Activated naive CD4-positive, alpha-beta T cell treated with anti-CD3 and anti-CD28 coated beads, Interleukin-2, amount 50 U/mL, for 72 hours (primary cell): ENCODE data around the gene HOXD9. TPM values are rescaled to one million over a fixed set of nuclear protein-coding genes. Genes with fewer than 3 reads are reported as not detected.
A peak's percentile ranks its signal among the peaks of the same experiment; 100 is the strongest.

ENCODE experiments used
- ATAC-seq, 2 donors: fragments of 150-1000 bp; cut with Tn5 transposase; 2 replicates each; pipeline ENCODE4 v1.10.0; 2021; ENCODE audit warnings: mild to moderate bottlenecking in 2 of 2, moderate library complexity in 2 of 2
- DNase-seq, 2 donors: peaks; one replicate each; pipeline ENCODE4 v3.0.0; 2021 to 2022; ENCODE audit warnings: low spot score in 2 of 2
- H3K27ac Mint-ChIP-seq, 2 donors: one replicate each; pipeline ENCODE4 v1.8.0; 2022; ENCODE audit warnings: mild to moderate bottlenecking in 2 of 2, mixed read lengths in 2 of 2
- H3K36me3 Mint-ChIP-seq, 2 donors: one replicate each; pipeline ENCODE4 v1.8.0; 2022; ENCODE audit warnings: mixed read lengths in 2 of 2
- H3K9me3 Mint-ChIP-seq, 2 donors: one replicate each; pipeline ENCODE4 v1.8.0; 2022; ENCODE audit warnings: mixed read lengths in 2 of 2
- total RNA-seq, 2 donors: library from RNA; stranded (reverse); gene quantifications; one replicate each; pipeline ENCODE4 v1.2.3, GENCODE V29; 2022

HOXD9 gene
- total RNA-seq, 2 donors from 2014 or later, result not detected

- ATAC-seq, result no peak
- H3K27ac Mint-ChIP-seq, result peak within 1 kb of the TSS in 1 of 2 donors; percentile 36
- peak in 1 of 2 donors; percentile 17 for DNase-seq
- peaks cover 17 to 47% of the 10 kb centered on the region in 2 donors for H3K36me3 Mint-ChIP-seq
- no peaks in the 10 kb centered on the region for H3K9me3 Mint-ChIP-seq
Measured at GRCh38 chr2:176092270-176093144, 30.0 kb upstream of the HOXD9 start, which contains the start of gene HOXD13. Gene HOXD13, plus strand, starts transcription at chr2:176092721. Its CDS starts 170 bp downstream, at chr2:176092891.

DNA sequence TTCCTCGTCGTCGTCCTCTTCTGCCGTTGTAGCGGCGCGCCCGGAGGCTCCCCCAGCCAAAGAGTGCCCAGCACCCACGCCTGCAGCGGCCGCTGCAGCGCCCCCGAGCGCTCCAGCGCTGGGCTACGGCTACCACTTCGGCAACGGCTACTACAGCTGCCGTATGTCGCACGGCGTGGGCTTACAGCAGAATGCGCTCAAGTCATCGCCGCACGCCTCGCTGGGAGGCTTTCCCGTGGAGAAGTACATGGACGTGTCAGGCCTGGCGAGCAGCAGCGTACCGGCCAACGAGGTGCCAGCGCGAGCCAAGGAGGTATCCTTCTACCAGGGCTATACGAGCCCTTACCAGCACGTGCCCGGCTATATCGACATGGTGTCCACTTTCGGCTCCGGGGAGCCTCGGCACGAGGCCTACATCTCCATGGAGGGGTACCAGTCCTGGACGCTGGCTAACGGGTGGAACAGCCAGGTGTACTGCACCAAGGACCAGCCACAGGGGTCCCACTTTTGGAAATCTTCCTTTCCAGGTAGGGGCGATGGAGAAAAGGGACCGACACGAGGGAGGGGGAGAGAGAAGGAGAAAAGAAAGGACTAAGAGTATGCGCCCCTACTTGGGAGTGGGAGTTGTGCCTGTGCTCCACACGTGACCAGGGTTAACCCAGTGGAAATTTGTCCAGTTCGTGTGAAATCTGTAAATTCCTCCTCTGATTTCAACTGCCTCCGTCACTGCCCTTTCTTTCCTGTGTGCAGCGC, 29.2 kb upstream of the HOXD9 start:
- H3K27ac Mint-ChIP-seq, result peak overlapping the region in 1 of 2 donors; percentile 86

GRCh38 chr2:176093898-176094249, 28.6 kb upstream of the HOXD9 start:
- DNase-seq (no peak), ATAC-seq (no peak)
- Mint-ChIP-seq H3K27ac (peak overlapping the region in 1 of 2 donors; percentile 86), H3K36me3 (peaks cover 17 to 44% of the 10 kb centered on the region in 2 donors), H3K9me3 (no peaks in the 10 kb centered on the region)

More for the DNA sequence above, 29.2 kb upstream of the HOXD9 start:
- H3K36me3 Mint-ChIP-seq, result peaks cover 17 to 43% of the 10 kb centered on the region in 2 donors
- ATAC-seq (no peak), DNase-seq (peak in 1 of 2 donors; percentile 15)
- H3K9me3 Mint-ChIP-seq, result no peaks in the 10 kb centered on the region

- no peak for ATAC-seq
Measured at GRCh38 chr2:176094349-176094748, 28.2 kb upstream of the HOXD9 start.

GRCh38 chr2:176095421-176095820, 27.1 kb upstream of the HOXD9 start:
- H3K27ac Mint-ChIP-seq, result no peak overlapping the region
- DNase-seq (no peak), ATAC-seq (no peak)
- H3K36me3 Mint-ChIP-seq, result peaks cover 12 to 45% of the 10 kb centered on the region in 2 donors
- no peaks in the 10 kb centered on the region for H3K9me3 Mint-ChIP-seq

More at GRCh38 chr2:176094349-176094748, 28.2 kb upstream of the HOXD9 start:
- no peaks in the 10 kb centered on the region for H3K9me3 Mint-ChIP-seq
- H3K36me3 Mint-ChIP-seq, result peaks cover 14 to 46% of the 10 kb centered on the region in 2 donors
- no peak for DNase-seq
- no peak overlapping the region for H3K27ac Mint-ChIP-seq

- ATAC-seq, result no peak
- no peaks in the 10 kb centered on the region for H3K9me3 Mint-ChIP-seq
- no peak overlapping the region for H3K27ac Mint-ChIP-seq
- no peak for DNase-seq
- peaks cover 7 to 40% of the 10 kb centered on the region in 2 donors for H3K36me3 Mint-ChIP-seq
Measured at GRCh38 chr2:176096243-176096985, 26.1 kb upstream of the HOXD9 start.

DNA sequence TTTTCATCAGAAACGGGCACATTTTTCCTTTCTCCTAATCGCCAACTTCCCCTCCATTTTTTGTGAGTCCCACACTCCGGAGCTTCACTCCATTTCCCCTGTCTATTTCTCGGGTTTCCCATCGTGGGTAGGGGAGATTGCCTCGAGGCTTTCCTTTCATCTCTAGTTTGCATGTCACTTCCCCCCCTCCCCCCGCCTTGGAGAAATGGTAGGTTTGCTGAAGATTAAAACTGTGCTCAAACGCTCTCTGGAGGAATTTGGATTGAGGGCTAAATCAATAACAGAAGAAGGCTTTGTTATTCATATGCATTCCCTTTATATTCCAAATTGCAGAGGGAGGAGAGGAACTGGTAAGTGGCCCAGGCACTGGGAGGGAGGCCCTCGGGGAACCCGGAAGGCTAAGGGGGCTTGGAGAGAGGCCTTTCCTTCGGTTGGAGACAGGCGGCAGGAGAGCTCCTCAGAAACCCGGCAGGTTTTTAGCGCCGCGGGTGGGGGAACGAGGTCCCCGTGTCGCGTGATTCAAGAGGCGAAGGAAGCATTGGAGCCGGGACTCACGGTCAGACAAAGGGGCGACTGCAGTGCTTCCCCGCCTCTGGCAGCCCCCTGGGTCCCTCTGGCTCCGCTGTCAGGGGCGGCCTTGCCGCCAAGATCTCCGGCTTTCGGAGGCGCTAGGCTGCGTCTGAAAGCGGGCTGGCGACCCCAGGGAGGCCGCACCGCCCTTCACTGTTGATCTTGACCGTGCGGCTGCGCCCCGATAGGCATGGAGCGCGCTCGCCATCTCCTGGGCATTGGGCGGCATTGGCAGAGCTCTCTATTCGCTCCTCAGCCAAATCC, 25.3 kb upstream of the HOXD9 start:
- H3K27ac Mint-ChIP-seq, result no peak overlapping the region
- peaks cover 5 to 38% of the 10 kb centered on the region in 2 donors for H3K36me3 Mint-ChIP-seq
- no peaks in the 10 kb centered on the region for H3K9me3 Mint-ChIP-seq
- DNase-seq (peak in 1 of 2 donors; percentile 64), ATAC-seq (peak; percentile 49 to 84)

DNA sequence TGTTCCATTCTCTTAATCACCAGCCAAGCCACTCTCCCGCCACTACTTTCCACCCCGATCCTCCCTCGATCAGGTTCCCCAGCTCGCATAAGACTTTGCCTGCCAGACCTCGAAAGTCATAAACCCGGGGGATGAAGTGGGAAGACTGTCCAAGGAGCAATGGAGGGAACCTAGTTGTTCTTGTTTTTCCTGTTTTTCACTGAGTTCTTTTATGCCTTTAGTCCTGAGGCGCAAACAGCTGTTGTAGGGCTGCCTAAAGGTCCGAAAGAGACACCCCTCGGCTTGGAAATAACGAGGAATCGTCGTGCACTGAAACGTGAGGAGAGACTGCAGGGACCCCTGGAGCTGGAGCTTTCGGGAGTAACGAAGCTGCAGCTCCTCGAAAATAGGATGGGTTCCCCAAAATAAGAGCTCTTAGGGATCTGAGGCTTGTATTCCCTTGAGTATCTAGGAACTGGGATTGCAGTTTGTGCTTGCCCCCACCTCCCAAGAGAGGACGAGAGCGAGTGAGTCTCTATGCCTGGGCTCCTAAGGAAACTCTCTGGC, 24.6 kb upstream of the HOXD9 start:
- Mint-ChIP-seq H3K27ac (no peak overlapping the region), H3K9me3 (no peaks in the 10 kb centered on the region), H3K36me3 (peaks cover 10 to 45% of the 10 kb centered on the region in 2 donors)
- ATAC-seq, result no peak
- DNase-seq, result no peak

DNA sequence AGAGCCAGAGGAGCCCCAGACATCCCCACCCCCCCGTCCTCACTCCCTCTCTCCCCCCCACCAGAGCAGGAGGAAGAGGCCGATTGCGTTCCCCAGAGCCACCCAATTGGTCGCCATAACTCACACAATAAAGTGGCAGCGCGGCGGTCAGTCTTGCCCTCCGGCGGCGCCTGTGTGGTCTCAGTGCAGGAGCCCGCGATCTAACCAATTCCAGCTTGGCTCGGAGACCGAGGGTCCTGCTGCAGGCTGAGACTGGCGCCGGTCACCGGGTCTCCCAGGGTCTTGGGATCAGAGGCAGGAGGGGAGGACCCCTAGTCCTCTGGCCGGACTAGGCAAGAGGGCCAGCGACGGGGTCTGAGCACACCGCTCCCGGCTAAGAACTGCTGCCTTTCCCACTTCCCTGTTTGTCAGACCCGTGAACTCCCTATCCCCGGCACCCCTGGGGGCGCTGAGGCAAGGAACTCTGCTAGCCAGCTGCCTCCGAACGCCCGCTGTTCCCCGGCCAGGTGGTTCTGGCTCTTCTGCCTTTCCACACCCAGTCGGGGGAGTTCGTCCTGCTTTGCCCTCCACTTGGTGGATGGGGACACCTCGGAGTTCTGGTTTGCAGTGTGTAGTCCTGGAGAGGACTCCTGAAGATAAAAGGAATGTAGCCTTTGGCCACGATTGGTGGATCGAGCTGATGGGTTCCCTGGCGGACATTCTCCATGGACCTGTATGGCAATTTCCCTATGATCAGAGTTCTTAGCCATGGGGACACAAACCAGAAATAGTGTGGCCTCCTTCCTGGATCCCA, 24.0 kb upstream of the HOXD9 start:
- no peak for DNase-seq
- no peaks in the 10 kb centered on the region for H3K9me3 Mint-ChIP-seq
- H3K36me3 Mint-ChIP-seq, result peaks cover 10 to 42% of the 10 kb centered on the region in 2 donors
- ATAC-seq, result no peak
- peak overlapping the region in 1 of 2 donors; percentile 36 for H3K27ac Mint-ChIP-seq

DNA sequence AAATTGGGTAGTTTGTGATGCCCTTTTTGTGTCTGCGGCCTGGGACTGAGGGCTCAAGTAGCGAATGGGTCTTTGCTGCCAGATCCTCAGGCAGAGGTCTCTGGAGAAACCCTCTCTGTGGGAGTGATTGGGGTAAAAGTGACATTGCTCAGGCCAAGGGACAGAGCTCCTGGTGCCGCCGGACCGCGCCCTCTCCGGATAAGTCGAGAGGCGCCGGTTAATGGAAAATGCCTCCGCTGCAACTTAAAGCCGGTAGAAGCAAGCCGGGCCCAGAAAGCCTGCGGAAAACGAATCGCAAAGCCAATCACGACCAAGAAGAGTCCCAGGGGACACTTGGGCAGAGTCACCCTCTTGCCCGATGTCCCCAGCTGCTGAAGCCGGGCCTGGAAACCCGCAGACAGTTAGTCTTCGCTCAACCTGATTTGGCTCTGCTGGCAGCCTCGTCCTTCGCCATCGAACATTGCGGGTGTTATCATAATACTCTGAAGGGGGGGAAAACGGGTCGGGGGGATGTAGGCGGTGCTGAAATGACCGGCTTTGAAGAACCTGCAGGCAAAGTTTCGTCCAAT, 23.3 kb upstream of the HOXD9 start:
- no peaks in the 10 kb centered on the region for H3K9me3 Mint-ChIP-seq

GRCh38 chr2:176099728-176100546, 22.6 kb upstream of the HOXD9 start, which contains the start of gene HOXD12:
Gene HOXD12, plus strand, starts transcription at chr2:176099795. Its CDS starts 7 bp downstream, at chr2:176099802.
- Mint-ChIP-seq H3K27ac (peak within 1 kb of the TSS in 1 of 2 donors; percentile 36), H3K36me3 (peaks cover 10 to 31% of the 10 kb centered on the region in 2 donors), H3K9me3 (no peaks in the 10 kb centered on the region)
- ATAC-seq (no peak), DNase-seq (no peak)

More for the DNA sequence above, 23.3 kb upstream of the HOXD9 start:
- DNase-seq, result no peak
- Mint-ChIP-seq H3K27ac (no peak overlapping the region), H3K36me3 (peaks cover 10 to 35% of the 10 kb centered on the region in 2 donors)
- no peak for ATAC-seq

GRCh38 chr2:176100547-176101140, 21.9 kb upstream of the HOXD9 start:
- Mint-ChIP-seq H3K36me3 (peaks cover 10 to 31% of the 10 kb centered on the region in 2 donors), H3K27ac (no peak overlapping the region), H3K9me3 (no peaks in the 10 kb centered on the region)
- DNase-seq, result no peak
- ATAC-seq, result no peak

DNA sequence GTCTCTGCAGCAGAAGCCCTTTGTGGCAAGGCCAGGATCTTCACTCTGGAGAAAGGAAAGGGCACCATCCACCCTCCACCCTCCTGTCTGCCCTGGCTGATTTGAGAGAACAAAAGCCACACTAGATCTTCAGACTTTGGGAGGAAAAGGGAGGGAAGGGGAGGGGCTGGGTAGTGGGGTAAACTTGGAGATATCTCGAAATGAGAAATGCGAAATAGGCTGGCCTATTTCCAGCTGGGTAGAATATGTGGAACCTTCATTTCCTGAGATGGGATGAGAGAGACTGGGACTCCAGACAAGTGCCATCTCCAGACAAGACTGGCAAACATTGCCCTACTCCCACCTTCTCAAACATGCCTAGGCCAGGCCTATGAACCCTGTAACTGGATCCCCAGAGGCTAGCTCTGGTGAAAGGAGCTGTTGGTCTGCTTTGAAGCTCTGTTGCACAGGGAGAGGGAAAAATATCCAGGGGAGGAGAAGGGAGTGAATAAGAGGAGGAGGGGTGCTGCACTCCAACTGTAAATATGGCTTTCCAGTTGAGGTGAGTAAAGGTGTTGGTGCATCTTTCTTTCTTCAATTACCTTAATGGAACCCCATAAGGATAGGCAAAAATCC, 21.2 kb upstream of the HOXD9 start:
- Mint-ChIP-seq H3K27ac (no peak overlapping the region), H3K9me3 (no peaks in the 10 kb centered on the region), H3K36me3 (peaks cover 10 to 34% of the 10 kb centered on the region in 2 donors)
- DNase-seq (no peak), ATAC-seq (no peak)
